Muscle of arm (tissue), 12 donors: ENCODE measurements around the gene MACROD2. TPM values are rescaled to one million over a fixed set of nuclear protein-coding genes. Genes with fewer than 3 reads are reported as not detected.
"Not testable (repeated sequence)": the region's sequence is repeated elsewhere in the genome, so short reads cannot be mapped to it uniquely, and the experiment has no call there.

Experiments
- DNase-seq: peaks from one replicate; pipeline ENCODE4 v3.0.0-alpha.2; 2013
- polyA plus RNA-seq, 12 donors: library from polyadenylated mRNA; unstranded; fragments of 120-200 nt; gene quantifications; one replicate each; pipeline ENCODE4 v1.2.1, GENCODE V29; 2013; ENCODE audit not compliant: insufficient read length in 12 of 12

Gene MACROD2
- polyA plus RNA-seq, 12 donors: 2.7 to 19.1 (median 4.0) TPM; not detected in 1

DNA sequence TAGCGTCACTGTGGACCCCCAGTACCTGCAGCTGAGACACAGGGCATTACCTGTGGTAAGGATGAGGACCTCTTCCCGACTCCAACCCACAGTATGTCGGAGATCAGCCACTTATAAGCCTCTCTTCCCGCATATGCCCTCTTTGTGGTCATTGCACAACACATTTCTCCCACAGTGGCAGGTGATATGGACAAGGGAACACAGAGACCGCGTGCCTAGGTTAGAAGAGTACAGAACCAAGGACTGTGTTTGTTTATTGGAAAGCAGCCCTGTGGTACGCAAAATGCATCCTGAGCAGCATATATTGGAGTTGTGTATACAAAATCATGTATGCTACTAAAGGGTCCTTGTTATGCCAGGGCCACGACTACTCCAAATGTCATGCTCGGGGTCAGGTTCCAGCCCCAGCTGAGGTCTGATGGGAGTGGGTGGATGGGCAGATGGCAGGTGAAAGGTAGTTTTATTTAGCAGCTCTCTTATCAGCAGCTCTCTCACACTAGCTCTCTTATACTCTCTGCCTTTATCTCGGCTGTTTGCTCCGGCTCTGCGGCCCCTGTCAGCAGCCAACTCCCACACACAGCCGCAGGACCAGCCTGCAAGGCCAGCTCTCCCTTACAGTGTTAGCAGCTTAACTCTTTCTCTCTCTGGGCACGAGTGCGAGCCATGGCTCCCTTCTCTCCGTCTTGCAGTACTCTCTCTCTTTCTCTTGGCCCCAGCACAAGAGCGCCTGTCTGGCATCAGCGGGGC, 2009.0 kb downstream of the MACROD2 start:
- DNase-seq: no peak

DNA sequence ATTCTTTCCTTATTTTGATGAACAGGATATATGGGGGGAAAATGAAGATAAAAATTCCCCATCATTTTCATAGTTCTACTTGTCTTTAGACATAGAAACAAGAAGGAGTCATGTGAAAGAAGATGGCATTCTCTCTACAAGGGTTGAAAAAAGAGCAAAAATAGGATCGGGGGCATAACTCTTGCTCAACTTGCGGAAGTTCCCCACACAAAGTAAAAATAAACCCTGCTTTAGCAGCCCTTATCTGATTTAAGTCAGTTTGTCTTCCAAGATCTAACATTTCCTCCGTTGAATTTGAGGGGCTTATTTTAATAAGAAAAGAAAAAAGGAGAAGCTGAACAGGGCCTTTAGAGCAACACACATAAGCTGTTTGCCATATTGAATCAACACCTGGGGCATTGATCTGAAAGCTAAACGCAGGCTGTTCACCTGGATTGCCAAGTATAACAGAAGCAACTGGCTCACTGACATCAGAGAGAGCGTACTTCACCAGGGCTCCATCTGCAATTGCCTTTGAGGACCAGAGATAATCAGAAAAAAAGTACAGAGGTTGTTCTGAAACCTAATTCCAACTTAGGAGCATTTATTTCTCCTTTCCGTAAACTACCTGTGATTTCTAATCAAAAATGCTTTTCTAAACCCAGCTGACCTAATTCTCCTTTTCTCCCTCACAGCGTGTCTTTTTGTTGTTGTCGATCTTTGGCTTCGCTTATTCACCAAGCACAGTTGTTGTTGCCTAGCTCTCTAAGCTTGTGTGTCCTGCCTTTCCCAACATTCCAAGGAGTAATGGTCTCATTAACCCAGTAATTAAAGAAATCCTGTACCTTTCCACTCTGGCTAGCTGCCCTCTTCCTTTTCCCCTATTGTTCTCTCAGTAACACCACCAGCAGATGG, 2010.0 kb downstream of the MACROD2 start:
- DNase-seq: no peak

DNA sequence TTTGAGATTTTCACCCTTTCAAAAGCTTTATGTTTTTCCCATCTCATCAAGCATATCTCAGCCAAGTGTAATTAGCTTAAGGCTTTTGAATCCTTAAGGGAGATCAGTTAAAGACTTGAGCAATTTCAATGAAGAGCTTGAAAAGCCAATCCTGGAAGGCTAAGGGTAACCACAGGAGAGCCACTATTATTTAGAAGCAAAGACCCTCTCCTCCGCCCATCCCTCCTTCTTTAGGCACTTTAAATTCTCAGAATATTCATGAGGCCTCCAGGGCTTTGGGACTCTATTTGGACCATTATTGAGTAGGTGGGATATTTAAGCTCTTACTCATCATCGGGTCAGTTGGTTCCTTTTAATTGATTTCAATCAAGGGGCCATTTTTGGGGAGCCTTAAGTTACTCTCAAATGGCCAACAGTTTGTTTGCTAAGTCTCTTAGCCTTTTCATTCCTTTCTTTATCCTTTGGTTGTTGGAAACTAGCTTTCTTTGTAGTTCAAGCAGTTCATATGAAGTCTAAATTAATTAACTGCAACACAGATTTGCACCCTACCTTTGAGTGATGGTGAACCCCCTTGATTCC, 2010.7 kb downstream of the MACROD2 start:
- DNase-seq: no peak

DNA sequence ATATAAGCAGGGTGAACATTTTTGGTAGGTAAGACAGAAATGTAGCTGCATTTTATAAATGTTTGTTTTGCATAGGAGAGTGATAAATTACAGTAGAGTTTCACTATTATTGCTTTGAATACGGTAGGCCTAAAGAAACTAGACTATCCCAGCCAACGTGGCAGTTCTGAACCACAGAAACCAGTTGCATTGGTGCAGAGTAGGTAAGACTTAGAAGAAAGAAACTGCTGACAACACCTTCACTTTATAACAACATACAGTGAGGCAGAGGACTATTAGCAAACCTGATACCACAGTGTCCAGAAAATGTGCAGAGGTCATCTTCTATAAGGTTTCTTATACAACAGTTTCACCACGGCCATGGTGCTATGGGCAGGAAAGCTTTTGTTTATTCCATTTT, 2011.8 kb downstream of the MACROD2 start:
- DNase-seq: no peak

DNA sequence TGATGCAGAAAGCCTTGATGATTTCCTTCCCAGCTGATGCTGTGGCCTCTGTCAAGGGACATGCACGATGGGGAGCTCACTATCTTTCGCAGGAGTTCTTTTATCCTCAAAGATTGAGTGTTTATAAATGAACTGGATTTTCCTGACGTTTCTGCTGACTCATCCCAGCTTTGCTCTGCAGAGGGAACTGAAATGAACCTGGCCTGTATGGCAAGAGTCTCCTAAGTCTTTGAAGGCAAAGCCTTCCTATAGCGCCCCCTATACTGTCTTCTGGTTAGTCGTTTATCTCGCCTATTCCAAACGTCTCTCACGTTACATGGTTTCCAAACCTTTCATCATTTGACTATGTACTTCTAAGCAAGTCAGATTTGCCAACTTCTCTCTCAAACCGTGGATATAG, 2012.6 kb downstream of the MACROD2 start:
- DNase-seq: no peak

DNA sequence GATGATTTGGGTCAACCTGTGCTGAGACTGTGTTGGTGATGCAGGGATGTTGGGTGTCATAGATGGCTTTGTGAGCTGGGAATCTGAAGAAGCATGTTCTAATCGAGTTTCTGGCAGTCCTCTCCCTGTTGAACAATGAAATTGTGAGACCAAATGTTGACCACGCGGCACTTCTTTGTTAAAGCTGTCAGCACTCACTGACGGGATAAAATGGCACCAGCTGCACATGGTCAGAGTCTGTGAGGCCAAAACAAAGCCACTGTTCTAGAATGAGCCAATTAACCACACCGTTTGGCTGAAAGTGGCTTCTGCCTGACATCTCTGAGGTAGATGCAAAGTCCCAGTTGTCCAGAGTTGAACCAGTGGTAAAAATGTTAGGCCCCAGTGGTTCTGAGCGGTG, 2015.7 kb downstream of the MACROD2 start:
- DNase-seq: no peak

DNA sequence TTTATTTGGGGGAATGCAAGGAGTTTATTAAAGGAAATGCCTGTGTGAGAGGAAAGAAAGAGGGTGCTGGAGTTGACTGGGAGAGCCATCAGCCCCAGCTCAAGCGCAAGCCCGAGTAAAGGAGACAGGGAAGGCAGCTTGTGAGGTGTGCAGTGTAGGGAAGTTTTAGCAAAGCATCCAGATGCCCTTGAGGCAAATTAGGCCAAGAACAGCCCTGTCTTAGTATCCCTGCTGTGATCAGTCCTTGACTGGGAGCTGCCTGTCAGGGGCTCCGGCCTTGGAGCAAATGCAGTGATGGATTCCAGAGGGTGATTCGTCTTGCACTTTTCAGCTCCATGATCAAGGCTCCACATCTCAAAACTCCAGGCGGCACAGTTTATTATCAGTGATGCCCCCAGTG, 2016.2 kb downstream of the MACROD2 start:
- no peak for DNase-seq

DNA sequence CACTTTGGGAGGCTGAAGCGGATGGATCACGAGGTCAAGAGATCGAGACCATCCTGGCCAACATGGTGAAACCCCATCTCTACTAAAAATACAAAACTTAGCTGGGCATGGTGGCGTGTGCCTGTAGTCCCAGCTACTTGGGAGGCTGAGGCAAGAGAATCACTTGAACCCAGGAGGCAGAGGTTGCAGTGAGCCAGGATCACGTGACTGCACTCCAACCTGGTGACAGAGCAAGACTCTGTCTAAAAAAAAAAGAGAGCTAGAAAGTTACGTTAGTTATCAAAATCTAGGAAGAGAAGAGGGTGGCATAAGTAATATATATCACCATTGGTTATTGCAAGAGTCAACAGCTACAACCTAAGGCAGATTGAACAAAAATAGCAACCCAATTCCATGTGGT, 2017.6 kb downstream of the MACROD2 start:
- not testable (repeated sequence) for DNase-seq

DNA sequence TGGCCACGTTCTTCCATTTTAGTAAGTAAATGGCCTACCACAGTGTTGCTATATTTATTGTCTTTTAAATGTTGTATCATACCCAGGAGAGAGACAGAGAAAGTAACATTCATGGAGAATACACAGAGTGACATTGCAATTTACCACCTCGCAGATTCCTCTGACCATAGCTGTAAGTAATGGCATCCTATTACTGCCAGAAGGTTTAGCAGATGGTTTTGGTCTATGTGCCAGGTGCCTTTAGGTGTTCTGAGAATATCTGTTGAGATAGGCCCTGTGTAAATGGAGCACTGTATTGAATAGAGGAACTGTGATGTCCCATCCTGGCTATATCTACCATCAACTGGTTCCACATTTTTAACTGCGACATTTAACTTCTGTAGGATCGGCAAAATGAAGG, 2018.3 kb downstream of the MACROD2 start:
- no peak for DNase-seq

DNA sequence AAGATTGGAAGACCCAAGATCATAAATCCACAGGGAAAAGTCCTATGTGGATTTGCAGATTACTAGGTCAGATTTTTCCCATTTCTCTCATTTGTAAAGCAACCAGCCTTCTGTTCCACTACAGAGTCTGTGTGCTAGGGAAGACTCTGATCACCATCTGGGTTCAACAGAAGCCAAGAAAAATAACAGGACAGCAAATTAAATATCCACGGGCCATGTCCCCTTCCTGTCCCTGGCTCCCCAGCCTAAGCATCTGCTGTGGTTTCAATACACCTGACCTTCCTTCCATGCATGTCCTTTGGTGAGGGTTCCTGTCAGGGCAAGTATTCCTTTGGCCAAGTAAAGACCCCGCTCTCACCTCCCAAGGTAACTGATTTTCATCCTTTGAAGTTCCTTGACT, 2019.1 kb downstream of the MACROD2 start:
- DNase-seq: no peak

DNA sequence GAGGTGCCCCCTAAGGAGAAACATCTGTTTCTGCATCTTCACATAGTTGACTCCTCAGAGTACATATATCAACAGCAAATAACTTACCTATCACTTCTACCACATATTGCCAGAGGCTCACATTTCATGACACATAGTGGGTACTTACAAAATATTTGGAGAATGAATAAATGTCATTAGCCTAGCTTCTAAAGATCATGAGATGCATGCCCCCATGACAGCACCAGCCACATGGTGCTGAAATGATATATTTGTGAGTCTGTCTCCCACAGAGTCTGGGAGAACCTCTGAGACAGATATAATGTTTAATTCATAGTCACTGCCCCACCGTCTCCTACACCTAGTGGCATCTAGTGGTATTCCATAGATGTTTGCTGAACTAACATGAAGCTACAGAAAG, 2022.3 kb downstream of the MACROD2 start:
- DNase-seq: no peak

DNA sequence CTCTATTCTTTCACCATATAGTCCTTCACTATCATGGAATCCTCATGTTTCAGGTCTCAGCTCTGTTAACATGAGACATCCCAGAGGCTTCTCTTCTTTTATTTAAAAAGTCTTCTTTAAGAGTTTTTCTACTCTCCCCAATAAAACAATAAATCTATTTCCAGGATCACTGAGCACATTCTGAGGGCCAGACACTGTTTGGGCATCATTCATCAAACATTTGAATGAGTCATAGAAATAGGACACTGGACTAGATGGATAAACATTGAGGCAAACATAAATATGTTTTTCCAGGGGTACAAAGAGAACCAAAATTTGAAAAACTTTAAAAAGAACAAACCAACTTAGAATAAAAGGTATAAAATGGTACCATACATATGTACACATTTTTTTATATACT, 2023.6 kb downstream of the MACROD2 start:
- DNase-seq: no peak

DNA sequence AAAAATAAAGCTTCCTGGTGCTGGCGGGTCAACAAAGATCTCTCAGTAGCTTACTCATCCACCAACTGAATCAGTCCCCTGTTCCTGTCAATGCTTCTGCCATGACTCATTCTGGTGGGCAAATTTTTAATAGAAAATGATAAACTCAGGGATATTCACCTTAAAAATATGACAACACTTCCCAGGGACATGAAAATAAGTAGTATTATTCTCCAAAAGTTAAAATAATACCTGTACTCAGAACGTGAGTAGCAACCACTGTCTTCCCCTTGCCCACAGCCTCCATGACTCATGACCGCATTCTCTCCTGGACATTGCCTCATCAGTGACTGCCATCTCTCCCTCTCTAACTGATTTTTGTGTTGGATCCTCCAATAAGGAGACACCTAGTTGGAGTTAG, 2025.7 kb downstream of the MACROD2 start:
- DNase-seq: no peak

DNA sequence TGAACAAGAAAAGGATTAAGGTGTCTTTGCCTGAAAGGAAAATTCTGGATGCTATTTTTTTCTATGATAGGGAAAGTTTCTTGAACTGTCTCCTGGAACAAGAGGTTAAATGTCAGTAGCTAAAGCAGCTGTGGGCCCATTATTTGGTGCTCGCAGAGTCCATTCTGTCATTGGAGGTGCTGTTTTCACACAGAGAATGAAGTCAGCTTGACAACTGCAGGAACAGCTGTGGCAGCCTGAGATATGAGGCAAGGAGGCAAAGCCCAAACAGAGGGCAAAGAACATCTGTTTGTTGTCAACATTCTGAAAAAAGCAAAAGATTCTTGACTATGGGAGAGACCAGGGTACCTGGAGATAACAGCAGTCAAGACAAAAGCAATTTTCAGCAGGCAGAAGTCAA, 2029.8 kb downstream of the MACROD2 start:
- DNase-seq: no peak

DNA sequence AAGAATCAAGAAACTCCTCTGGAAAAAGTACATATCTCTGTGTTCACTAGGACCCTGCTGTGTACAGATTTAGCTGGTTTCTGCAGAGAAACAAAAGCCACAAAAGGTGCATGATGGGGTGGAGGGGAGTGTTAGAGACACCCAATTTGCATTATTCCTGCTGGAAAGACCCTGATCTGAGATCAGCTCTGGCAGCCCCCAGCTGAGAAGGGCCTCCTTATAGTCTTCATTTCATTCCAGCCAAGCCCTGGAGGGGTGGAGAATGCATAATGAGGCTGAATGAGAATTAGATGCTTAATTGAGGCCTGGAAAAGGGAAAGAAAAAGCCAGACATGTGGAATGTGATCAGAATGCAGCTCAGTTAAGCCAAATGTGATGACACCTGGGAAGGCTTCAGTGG, 2032.4 kb downstream of the MACROD2 start:
- DNase-seq: no peak

DNA sequence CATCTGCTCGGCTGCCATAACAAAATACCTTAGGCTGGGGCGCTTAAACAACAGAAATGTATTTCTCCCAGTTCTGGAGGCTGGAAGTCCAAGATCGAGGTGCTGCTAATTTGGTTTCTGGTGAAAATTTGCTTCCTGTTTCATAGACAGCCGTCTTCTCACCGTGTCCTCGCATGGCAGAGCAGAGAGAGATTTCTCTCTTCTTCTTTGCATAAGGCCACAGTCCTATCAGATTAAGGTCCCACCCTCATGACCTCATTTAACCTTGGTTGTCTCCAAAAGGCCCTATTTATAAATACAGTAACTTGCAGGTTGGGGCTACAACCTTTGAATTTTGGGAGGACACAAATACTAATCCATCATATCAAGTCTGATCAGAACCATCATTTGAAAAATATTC, 2033.6 kb downstream of the MACROD2 start:
- no peak for DNase-seq

DNA sequence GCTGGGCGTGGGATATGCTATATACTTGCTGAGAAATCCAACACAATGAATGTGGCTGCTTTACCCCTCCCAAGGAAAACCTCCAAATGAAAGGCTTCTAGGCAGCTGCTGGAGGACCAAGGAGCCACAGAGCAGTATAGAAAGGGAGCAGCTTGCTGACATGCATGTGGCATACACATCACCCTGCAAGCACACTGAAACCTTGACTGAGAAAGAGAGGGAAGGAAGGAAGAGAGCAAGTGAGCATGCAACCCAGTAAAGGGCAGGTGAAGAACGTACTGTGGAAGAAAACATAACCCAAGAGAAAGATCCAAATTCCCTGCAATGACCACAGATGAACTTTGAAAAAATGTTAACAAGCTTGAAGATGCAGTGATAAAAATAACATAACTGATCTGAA, 2034.9 kb downstream of the MACROD2 start:
- DNase-seq: no peak

DNA sequence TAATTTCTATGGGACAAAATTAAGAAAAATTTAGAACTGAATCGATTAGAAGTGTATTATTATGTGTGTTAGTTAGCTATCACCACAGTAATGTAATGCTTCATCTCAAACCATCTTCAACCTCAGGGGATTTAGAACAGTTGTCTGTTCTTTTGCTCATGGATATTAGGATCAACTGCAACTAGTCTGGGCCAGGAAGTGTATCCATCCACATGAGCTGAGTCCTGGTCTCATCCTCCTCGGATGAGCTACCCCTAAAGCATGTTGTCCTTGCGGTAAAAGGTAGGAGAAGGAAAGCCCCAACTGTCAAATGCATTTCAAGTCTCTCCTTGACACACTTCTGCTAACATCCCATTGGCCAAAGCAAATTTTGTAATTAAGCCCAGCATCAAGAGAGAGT, 2040.3 kb downstream of the MACROD2 start:
- no peak for DNase-seq

DNA sequence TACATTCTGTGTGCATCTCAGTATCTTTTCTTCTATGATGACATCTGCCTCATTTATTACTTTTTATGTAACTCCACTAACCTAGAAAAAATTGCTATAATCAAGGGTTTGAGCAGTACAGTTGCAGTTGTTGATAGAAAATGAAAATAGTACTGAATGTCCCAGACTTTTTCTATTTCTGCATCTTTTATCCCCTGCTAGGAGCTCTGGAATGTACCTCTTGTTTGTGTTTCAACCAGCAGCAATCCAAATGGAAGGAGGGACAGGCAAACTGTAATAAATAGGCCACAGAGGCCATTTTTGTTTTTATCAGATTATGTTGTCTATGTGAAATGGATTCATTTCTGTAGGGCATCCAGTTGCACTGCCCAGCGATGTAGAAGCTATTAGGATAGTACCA, 2041.0 kb downstream of the MACROD2 start:
- DNase-seq: no peak

DNA sequence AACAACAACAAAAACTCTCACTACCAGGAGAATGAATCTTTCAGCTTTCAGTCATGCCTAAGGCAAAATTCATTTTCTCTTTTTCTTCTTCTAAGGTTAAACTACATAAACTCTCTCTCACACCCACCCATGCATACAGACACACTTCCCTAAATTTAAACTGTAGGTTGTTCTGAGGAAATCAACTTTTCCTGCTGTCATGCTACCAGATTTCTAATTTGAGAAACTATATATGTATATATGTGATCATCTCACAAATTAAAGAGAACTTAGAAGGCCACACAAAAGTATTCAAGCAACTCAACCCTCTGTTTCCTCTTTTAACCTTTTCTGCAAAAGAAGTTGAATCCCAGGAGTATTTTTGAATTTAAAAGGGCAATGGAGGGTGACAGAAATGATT, 2045.4 kb downstream of the MACROD2 start:
- no peak for DNase-seq

DNA sequence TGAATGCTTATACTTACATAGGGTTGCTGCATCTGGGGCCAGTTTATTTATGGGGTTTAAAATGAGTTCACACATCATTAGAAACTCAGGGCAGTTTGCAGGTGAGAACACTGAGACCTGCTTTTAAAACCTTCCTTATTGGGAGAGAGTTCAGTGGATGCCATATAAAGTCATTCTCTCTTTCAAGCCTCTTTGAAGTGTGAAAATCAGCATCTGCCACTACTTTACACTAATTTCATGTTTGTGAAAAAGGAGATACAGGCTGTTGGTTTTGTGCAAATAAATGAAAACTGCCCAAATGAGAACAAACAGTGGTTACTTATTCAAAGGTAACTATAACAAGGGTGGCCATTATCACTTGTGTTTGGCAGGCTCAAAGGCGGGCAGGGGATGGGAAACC, 2047.4 kb downstream of the MACROD2 start:
- DNase-seq: no peak

DNA sequence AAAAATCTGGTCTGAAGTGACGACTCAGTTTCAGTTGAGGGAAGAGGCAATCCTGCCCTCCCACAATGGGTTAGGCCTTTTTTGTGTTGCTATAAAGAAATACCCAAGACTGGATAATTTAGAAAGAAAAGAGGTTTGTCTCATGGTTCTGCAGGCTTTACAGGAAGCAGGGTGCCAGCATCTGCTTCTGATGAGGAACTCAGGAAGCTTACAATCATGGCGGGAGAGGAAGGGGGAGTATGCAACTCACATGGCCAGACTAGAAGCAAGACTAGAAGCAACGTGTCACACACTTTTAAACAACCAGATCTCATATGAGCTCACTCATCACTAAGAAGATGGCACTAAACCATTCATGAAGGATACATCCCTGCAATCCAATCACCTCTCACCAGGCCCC, 2048.6 kb downstream of the MACROD2 start:
- DNase-seq: no peak

DNA sequence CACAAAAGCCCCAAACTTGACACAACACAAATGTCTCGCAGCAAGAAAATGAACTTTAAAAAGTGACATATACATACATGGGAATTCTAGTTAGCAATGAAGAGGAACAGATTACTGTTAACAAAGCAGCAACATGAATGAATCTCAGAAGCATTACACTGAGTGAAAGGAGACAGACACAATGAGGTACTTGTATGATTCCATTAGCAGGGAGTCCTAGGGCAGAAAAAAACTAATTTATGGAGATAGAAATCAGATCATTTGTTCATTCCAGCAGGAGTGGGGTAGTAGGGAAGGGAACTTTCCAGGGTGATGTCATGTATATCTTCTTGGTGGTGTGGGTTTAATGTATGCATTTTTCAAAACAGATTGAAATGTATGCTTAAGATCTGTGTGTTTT, 2053.6 kb downstream of the MACROD2 start:
- no peak for DNase-seq
